ENCODE results near the gene PPP2R2C.

The PPP2R2C gene

DNA sequence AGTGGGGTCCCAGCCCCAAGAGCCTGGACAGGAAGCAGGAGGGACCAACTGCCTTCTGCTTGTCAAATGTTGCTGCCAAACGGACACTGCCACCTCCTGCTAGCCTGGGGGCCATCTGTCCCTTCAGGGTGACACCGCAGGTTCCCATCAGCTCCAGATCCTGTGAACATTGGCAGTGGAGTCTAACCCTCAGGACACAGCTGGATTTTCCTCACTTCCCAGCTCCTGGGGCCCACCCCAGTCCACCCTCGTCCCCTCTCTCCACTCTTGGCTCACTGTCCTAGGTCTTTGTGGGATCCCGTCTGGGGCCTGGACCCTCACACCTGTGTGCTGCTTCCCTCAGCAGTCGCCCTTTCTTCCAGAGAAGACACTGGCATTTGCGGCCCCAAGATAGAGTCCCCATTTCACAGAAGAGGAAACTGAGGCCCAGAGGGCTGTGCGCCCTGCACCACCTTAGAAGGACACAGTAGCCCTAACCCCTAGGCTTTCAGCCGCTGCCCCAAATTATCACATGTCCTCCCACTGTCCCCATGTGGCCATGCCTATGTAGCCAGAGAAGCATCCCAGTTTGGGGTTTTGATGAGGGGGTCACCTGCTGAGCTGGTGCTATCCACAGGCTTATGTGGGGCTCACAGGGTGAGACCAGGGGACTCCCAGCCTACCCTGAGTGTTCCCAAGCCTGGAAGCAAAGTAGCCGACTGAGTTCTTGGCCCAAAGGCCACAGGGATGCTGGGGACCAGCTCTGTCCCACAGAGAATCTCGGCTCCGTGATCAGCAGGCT is 20.1 kb downstream of the PPP2R2C start:
- H3K4me2 ChIP-seq, result no peak overlapping the region

GRCh38 chr4:6451309-6451708 is 21.1 kb downstream of the PPP2R2C start:
- TF ChIP-seq CTCF (conservative IDR thresholded peaks at IDR 0.05; ENCODE audit: low read depth, low read length), result no peak
- no peaks in the 10 kb centered on the region for H4K20me1 ChIP-seq (ENCODE audit: insufficient read depth)
- H3K27me3 ChIP-seq (ENCODE audit: insufficient read depth, low read depth), result peaks cover 23% of the 10 kb centered on the region; the same call in 1 of the 2 replicates
- H3K9ac ChIP-seq, result no peak overlapping the region
- H3K27ac ChIP-seq, result no peak overlapping the region
- H3K4me2 ChIP-seq, result no peak overlapping the region
- H3K4me1 ChIP-seq (ENCODE audit: low read depth, poor library complexity, severe bottlenecking), result no peaks in the 10 kb centered on the region
- H3K79me2 ChIP-seq (ENCODE audit: insufficient read depth, low read depth), result no peaks in the 10 kb centered on the region
- no peaks in the 10 kb centered on the region for H3K36me3 ChIP-seq (ENCODE audit: insufficient read depth)
- no peak overlapping the region for H3K4me3 ChIP-seq (IDR thresholded peaks at IDR 0.05; ENCODE audit: insufficient read depth, low read depth, low read length)
- no peak overlapping the region for H2AFZ ChIP-seq (ENCODE audit: low read depth)

More for the DNA sequence above, 20.1 kb downstream of the PPP2R2C start:
- H3K27ac ChIP-seq, result no peak overlapping the region
- no peaks in the 10 kb centered on the region for H3K4me1 ChIP-seq (ENCODE audit: low read depth, poor library complexity, severe bottlenecking)
- H3K79me2 ChIP-seq (ENCODE audit: insufficient read depth, low read depth), result no peaks in the 10 kb centered on the region
- H2AFZ ChIP-seq (ENCODE audit: low read depth), result no peak overlapping the region
- TF ChIP-seq CTCF (conservative IDR thresholded peaks at IDR 0.05; ENCODE audit: low read depth, low read length), result no peak
- H4K20me1 ChIP-seq (ENCODE audit: insufficient read depth), result no peaks in the 10 kb centered on the region
- peaks cover 23% of the 10 kb centered on the region; the same call in 1 of the 2 replicates for H3K27me3 ChIP-seq (ENCODE audit: insufficient read depth, low read depth)
- H3K36me3 ChIP-seq (ENCODE audit: insufficient read depth), result no peaks in the 10 kb centered on the region
- H3K4me3 ChIP-seq (IDR thresholded peaks at IDR 0.05; ENCODE audit: insufficient read depth, low read depth, low read length), result no peak overlapping the region
- H3K9ac ChIP-seq, result no peak overlapping the region

DNA sequence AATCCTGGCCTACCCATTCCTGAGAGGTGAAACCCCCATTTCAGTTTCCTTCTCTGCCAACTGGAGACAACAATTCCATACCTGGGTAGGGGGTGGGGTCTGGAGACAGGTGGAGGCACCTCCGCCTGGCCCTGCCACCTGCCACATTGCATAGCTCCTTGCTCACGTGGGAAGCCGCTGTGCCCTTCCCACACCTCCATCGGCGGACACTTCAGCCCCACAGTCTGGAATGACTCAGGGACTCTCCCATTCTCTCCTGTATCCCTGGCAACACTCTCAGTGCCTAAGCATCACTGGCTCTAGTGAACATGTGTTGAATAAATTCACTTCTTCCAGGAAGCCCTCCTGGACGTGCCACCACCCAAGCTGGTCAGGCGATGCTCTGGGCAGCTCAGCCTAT is 21.7 kb downstream of the PPP2R2C start:
- Histone ChIP-seq H3K9ac (no peak overlapping the region), H4K20me1 (ENCODE audit: insufficient read depth) (no peaks in the 10 kb centered on the region), H3K36me3 (ENCODE audit: insufficient read depth) (no peaks in the 10 kb centered on the region), H3K4me2 (no peak overlapping the region), H3K79me2 (ENCODE audit: insufficient read depth, low read depth) (no peaks in the 10 kb centered on the region), H3K27me3 (ENCODE audit: insufficient read depth, low read depth) (peaks cover 23% of the 10 kb centered on the region; the same call in 1 of the 2 replicates), H3K4me1 (ENCODE audit: low read depth, poor library complexity, severe bottlenecking) (no peaks in the 10 kb centered on the region), H3K27ac (no peak overlapping the region), H2AFZ (ENCODE audit: low read depth) (no peak overlapping the region), H3K4me3 (IDR thresholded peaks at IDR 0.05; ENCODE audit: insufficient read depth, low read depth, low read length) (no peak overlapping the region)
- TF ChIP-seq CTCF (conservative IDR thresholded peaks at IDR 0.05; ENCODE audit: low read depth, low read length), result no peak

- no peak for TF ChIP-seq CTCF (conservative IDR thresholded peaks at IDR 0.05; ENCODE audit: low read depth, low read length)
- Histone ChIP-seq H3K4me2 (no peak overlapping the region), H2AFZ (ENCODE audit: low read depth) (no peak overlapping the region), H3K9ac (no peak overlapping the region), H3K27me3 (ENCODE audit: insufficient read depth, low read depth) (peaks cover 23% of the 10 kb centered on the region; the same call in 1 of the 2 replicates), H3K27ac (no peak overlapping the region), H3K36me3 (ENCODE audit: insufficient read depth) (no peaks in the 10 kb centered on the region), H3K4me1 (ENCODE audit: low read depth, poor library complexity, severe bottlenecking) (no peaks in the 10 kb centered on the region), H3K4me3 (IDR thresholded peaks at IDR 0.05; ENCODE audit: insufficient read depth, low read depth, low read length) (no peak overlapping the region), H3K79me2 (ENCODE audit: insufficient read depth, low read depth) (no peaks in the 10 kb centered on the region), H4K20me1 (ENCODE audit: insufficient read depth) (no peaks in the 10 kb centered on the region)
Measured at GRCh38 chr4:6449746-6450369, 22.6 kb downstream of the PPP2R2C start.
